Muscle of leg (tissue), 11 donors: ENCODE data around the gene CEBPE. TPM values are rescaled to one million over a fixed set of nuclear protein-coding genes. Genes with fewer than 3 reads are reported as not detected.

Experiments
- DNase-seq: peaks from one replicate; pipeline ENCODE4 v3.0.0; 2013
- H3K27ac ChIP-seq: one replicate; pipeline ENCODE4 v1.5.1; 2013; ENCODE audit warnings: mild to moderate bottlenecking, low read length, control low read depth
- H3K27me3 ChIP-seq: one replicate; pipeline ENCODE4 v1.6.1; 2013; ENCODE audit warnings: low read length; ENCODE audit not compliant: control insufficient read depth, insufficient read depth
- H3K36me3 ChIP-seq: one replicate; pipeline ENCODE4 v1.6.1; 2013; ENCODE audit warnings: low read length; ENCODE audit not compliant: control insufficient read depth, insufficient read depth
- H3K4me1 ChIP-seq: one replicate; pipeline ENCODE4 v1.6.1; 2013; ENCODE audit warnings: low read length; ENCODE audit not compliant: control insufficient read depth, insufficient read depth
- H3K4me3 ChIP-seq: one replicate; pipeline ENCODE4 v1.5.1; 2013; ENCODE audit warnings: low read length, control low read depth
- H3K9me3 ChIP-seq: replicated peaks from 2 replicates; pipeline ENCODE4 v1.6.1; 2013; ENCODE audit warnings: low read depth, low read length; ENCODE audit not compliant: control insufficient read depth
- WGBS: methylation state at CpG from one replicate; pipeline ENCODE4 v1.1.5; 2013; ENCODE audit warnings: missing lambda C conversion rate; ENCODE audit not compliant: insufficient coverage; 5-methylcytosine and 5-hydroxymethylcytosine counted together
- polyA plus RNA-seq, 8 donors: library from polyadenylated mRNA; unstranded; fragments of 120-200 nt; gene quantifications; one replicate each; pipeline versions ENCODE4 v1.2.1 to v1.2.3, GENCODE V29; 2013; ENCODE audit warnings: inconsistent platforms in 1 of 8, low replicate concordance in 1 of 8; ENCODE audit not compliant: insufficient read length in 8 of 8, insufficient read depth in 1 of 8
- total RNA-seq: library from RNA; stranded (reverse); fragments of 120-200 nt; gene quantifications from one replicate; pipeline ENCODE4 v1.2.4, GENCODE V29; 2013

The CEBPE gene
- total and polyA plus RNA-seq, 9 donors, result 0.12 to 0.33 (median 0.16) TPM

DNA sequence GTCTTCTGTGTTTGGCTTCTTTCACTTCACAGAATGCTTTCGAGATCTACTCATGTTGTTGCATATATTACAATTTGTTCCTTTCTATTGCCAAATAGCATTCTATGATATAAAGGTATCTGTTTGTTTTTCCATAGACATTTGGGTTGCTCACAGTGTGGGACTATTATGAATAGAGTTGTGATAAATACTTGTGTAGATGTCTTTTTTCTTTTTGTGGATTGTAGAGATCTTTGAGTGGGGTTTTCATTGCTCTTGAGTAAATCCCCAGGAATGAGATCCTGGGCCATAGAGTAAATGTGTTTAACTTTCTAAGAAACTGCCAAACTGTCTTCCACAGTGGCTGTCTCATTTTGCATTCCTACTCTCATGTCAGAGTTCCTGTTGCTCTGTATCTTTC, 24.9 kb upstream of the CEBPE start:
- no peaks in the 10 kb centered on the region for H3K9me3 ChIP-seq
- H3K36me3 ChIP-seq, result no peaks in the 10 kb centered on the region
- peaks cover 5% of the 10 kb centered on the region for H3K4me1 ChIP-seq
- WGBS, result no CpG with 5 or more reads among the region's 1 CpG
- no peak overlapping the region for H3K4me3 ChIP-seq
- H3K27me3 ChIP-seq, result no peaks in the 10 kb centered on the region
- DNase-seq, result no peak
- H3K27ac ChIP-seq, result no peak overlapping the region

GRCh38 chr14:23142826-23143225, 23.8 kb upstream of the CEBPE start:
- WGBS, result 91% methylated on average over 3 of the region's 4 CpGs

DNA sequence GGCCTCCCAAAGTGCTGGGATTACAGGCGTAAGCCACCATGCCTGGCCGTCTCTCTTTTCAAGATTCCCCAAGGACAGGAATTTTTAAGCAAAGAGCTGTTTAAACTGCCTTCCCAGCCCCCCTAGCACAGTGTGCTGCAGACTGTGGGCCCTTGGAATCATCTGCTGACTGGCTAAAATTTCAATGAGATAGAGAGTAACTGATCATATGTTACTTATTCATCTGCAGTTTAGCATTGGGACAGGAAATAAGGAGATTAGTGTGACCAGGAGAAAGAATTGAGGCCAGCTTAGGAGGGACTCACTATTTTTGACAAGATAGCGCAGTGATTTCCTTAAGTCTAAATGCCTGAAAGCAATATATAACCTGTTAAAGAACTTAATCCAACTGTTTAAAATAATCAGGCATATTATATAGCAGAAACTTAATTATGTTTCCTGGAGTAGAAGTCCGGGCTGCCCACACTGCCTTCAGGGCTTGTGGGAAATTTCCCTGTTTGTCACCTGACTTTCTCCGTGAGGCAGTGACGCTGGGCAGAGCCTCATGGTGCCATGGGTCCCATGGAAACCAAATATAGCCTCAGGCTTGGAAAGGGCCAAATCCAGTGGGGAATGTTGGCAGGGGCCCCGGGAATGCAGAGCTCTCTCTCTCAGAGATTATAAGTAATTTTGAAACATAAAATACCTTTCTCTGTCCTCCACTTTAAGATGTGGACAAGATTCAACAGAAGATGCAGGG, 22.8 kb upstream of the CEBPE start:
- Histone ChIP-seq H3K4me3 (no peak overlapping the region), H3K36me3 (no peaks in the 10 kb centered on the region), H3K9me3 (no peaks in the 10 kb centered on the region), H3K27me3 (no peaks in the 10 kb centered on the region), H3K4me1 (peaks cover 5% of the 10 kb centered on the region), H3K27ac (no peak overlapping the region)
- peak; percentile 82 for DNase-seq
- 45% methylated on average over 5 of the region's 7 CpGs for WGBS

More at GRCh38 chr14:23142826-23143225, 23.8 kb upstream of the CEBPE start:
- no peak for DNase-seq
- H3K27ac ChIP-seq, result no peak overlapping the region
- no peaks in the 10 kb centered on the region for H3K27me3 ChIP-seq
- peaks cover 5% of the 10 kb centered on the region for H3K4me1 ChIP-seq
- H3K9me3 ChIP-seq, result no peaks in the 10 kb centered on the region
- no peaks in the 10 kb centered on the region for H3K36me3 ChIP-seq
- no peak overlapping the region for H3K4me3 ChIP-seq

DNA sequence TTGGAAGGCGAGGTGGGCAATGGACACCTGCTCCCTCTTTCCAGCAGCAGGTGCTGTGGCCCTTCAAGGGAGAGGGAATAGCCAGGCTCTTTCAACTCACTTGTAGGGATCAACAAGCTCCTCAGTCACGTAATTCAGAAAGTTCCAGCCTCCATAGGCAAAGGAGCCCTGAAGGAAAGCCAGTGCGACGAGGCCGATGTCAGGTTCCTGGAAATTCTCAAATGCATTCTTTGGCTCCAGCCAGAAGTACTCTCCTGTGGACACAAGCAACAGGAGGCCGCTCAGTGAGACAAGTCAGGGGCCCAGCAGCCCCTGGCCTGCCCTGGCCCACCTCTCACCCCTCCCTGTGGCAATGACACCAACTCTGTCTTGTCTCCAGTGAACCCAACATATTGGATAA, 21.3 kb upstream of the CEBPE start:
- H3K36me3 ChIP-seq, result no peaks in the 10 kb centered on the region
- H3K27me3 ChIP-seq, result no peaks in the 10 kb centered on the region
- no peak overlapping the region for H3K27ac ChIP-seq
- no peak for DNase-seq
- 68% methylated on average over 5 of the region's 6 CpGs for WGBS
- peaks cover 5% of the 10 kb centered on the region for H3K4me1 ChIP-seq
- no peak overlapping the region for H3K4me3 ChIP-seq
- H3K9me3 ChIP-seq, result no peaks in the 10 kb centered on the region

DNA sequence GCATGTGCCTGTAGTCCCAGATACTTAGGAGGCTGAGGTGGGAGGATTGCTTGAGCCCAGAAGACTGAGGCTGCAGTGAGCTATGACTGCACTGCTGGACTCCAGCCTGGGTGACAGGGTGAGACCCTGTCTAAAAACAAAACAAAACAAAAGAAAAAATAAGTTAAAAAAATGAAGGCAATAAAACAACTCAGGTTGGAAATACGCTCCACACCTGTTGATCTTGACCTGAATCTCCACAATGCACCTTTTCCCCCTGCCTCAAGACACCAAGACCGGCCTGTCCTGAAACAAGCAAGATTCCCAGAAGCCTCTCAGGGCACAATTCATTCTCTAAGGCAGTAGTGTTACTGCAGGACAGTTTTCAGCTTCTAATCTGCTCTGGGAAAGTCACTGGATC, 20.8 kb upstream of the CEBPE start:
- H3K27ac ChIP-seq, result no peak overlapping the region
- 100% methylated on average over 1 of the region's 2 CpGs for WGBS
- no peak overlapping the region for H3K4me3 ChIP-seq
- no peak for DNase-seq
- no peaks in the 10 kb centered on the region for H3K36me3 ChIP-seq
- H3K4me1 ChIP-seq, result peaks cover 5% of the 10 kb centered on the region
- no peaks in the 10 kb centered on the region for H3K9me3 ChIP-seq
- H3K27me3 ChIP-seq, result no peaks in the 10 kb centered on the region

DNA sequence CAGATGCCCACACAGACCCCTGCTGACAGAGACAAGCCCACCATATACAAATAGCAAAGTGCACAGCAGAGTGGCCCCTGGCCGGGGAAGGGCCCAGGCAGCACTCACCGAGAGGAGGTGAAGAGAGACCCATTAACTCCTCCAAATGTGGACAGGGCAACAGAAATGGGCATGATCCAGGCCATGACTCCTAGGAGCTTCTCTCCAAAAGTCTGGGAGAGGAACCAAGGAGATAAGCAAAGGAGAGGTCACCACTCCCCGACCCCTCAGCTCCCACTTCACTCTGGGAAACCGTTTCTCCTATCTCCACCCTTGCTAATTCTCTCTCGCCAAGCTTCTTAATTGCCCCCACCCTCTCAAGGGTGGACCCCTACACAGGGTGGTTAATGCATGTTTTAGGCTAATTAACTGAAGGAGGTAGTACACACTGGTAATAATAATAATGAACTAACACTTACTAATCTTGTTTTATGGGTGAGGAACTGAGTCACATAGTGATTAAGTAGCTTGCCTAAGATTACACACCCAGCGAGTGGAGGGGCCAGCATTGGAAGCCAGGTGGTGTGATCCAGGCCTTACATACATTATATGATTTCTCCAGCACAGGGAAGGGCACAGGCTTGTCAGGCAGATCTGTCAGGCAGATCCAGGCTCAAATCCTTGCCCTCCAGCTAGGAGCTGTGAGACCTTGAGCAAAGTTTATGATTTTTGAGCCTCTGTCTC, 18.9 kb upstream of the CEBPE start:
- Histone ChIP-seq H3K36me3 (no peaks in the 10 kb centered on the region), H3K27ac (no peak overlapping the region), H3K27me3 (no peaks in the 10 kb centered on the region), H3K4me1 (peaks cover 5% of the 10 kb centered on the region), H3K4me3 (no peak overlapping the region), H3K9me3 (no peaks in the 10 kb centered on the region)
- no peak for DNase-seq
- no CpG with 5 or more reads among the region's 6 CpGs for WGBS

- H3K4me3 ChIP-seq, result no peak overlapping the region
- WGBS, result 80% methylated on average over 6 of the region's 11 CpGs
- H3K36me3 ChIP-seq, result no peaks in the 10 kb centered on the region
- no peak overlapping the region for H3K27ac ChIP-seq
- no peak for DNase-seq
- H3K4me1 ChIP-seq, result peaks cover 3% of the 10 kb centered on the region
- no peaks in the 10 kb centered on the region for H3K27me3 ChIP-seq
- no peaks in the 10 kb centered on the region for H3K9me3 ChIP-seq
Measured at GRCh38 chr14:23137192-23137812, 18.2 kb upstream of the CEBPE start.

DNA sequence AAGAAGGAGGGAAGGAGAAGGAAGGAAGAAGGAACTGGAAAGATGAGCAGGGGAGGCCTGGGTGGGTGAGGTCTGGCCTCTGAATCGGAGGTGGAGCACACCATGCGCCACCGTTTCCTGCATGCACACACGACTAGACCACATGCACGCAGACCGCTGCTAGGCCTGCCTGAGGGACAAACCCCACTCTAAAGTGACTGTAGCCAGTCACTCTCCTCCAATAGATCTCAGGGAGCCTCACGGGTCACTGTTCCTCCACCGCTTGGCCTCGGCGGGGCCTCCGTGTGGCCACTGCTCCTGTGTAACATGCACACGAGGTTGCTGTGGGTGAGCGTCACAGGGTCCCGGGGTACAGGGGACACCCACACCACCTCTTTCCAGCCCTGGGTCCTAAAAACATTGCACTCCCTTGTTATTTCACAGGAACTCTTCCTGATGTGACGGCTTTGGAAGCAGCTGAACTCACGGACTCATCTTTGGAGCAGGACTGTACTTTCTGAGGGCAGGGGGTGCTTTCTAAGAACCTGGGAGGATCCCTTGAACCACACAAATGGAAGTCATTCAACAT, 17.6 kb upstream of the CEBPE start:
- H3K27me3 ChIP-seq, result no peaks in the 10 kb centered on the region
- no peak overlapping the region for H3K4me3 ChIP-seq
- no peak for DNase-seq
- no peaks in the 10 kb centered on the region for H3K4me1 ChIP-seq
- WGBS, result 85% methylated on average over 15 of the region's 16 CpGs
- no peaks in the 10 kb centered on the region for H3K9me3 ChIP-seq
- H3K36me3 ChIP-seq, result no peaks in the 10 kb centered on the region
- no peak overlapping the region for H3K27ac ChIP-seq

GRCh38 chr14:23132970-23133369, 13.9 kb upstream of the CEBPE start:
- Histone ChIP-seq H3K4me1 (no peaks in the 10 kb centered on the region), H3K27ac (no peak overlapping the region), H3K9me3 (no peaks in the 10 kb centered on the region), H3K36me3 (no peaks in the 10 kb centered on the region), H3K27me3 (no peaks in the 10 kb centered on the region), H3K4me3 (no peak overlapping the region)
- no peak for DNase-seq
- 67% methylated on average over 2 of the region's 8 CpGs for WGBS

DNA sequence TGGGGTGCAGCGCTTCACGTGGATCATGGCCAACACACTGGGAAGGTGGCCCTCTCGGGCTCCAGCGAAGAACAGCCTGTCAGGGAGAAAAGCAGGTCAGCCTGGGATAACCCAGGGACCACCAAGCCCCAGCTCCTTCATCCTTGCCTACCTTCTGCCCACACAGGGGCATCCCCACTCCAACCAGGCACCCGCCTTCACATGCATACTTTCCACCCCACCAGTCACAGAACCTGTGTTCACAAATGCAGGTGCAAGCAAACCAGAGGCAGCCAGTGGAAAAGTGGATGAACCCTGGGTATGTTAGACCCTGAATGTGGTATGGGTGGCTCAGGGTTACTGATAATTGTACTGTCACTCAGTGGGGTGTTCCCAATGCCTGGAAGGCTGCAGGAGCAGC, 12.4 kb upstream of the CEBPE start:
- Histone ChIP-seq H3K4me3 (no peak overlapping the region), H3K27me3 (no peaks in the 10 kb centered on the region), H3K27ac (no peak overlapping the region), H3K9me3 (no peaks in the 10 kb centered on the region), H3K36me3 (no peaks in the 10 kb centered on the region), H3K4me1 (no peaks in the 10 kb centered on the region)
- DNase-seq, result no peak
- WGBS, result 72% methylated on average over 4 of the region's 5 CpGs
